Measurements from ENCODE around the gene KRTAP9-4.
"Not testable (repeated sequence)": the region's sequence is repeated elsewhere in the genome, so short reads cannot be mapped to it uniquely, and the experiment has no call there.

Gene KRTAP9-4, protein sequence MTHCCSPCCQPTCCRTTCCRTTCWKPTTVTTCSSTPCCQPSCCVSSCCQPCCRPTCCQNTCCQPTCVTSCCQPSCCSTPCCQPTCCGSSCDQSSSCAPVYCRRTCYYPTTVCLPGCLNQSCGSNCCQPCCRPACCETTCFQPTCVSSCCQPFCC

DNA sequence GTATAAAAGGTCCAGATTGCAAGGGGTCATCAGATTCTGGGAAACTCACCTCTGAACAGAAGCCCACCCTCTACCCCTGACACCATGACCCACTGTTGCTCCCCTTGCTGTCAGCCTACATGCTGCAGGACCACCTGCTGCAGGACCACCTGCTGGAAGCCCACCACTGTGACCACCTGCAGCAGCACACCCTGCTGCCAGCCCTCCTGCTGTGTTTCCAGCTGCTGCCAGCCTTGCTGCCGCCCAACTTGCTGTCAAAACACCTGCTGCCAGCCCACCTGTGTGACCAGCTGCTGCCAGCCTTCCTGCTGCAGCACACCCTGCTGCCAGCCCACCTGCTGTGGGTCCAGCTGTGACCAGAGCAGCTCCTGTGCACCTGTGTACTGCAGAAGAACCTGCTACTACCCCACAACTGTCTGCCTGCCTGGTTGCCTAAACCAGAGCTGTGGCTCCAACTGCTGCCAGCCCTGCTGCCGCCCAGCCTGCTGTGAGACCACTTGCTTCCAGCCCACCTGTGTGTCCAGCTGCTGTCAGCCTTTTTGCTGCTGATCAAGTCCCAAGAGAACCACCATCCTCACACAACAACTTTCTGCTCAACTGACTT lies at the start of gene KRTAP9-4:
TSS of gene KRTAP9-4 (plus strand) at position 51 of the 604 bp plus-strand sequence. CDS start at position 85, 34 bp downstream.
- DNase-seq (ENCODE audit: low read depth, low spot score) = not testable (repeated sequence)

DNA sequence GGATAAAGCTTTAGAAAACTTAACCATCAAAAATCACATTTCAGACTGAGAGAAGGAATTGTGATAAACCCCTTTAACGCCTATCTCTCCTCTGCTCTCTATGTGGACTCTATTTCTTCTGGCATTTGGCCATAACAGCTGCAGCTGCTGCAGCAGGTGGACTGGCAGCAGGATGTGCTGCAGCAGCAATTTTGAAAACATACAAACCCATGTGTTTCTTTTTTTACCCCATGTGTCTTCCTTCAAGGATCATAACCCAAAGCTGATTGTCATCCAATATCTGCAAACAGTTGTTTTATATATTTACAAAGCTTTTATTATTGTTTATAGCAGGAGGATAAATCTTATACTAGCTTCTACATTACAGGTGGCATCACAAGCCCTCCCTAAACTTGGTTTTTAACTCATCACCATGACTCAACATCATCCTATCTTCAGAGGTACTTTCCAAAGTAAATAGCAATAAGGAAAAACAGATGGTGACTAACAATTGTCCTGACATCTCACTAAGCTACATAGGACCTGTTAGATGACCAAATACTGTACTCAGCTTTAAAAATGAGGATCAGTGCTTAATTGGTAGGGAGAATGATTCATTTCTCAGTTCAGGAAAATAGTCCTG lies 37.5 kb upstream of the KRTAP9-4 start:
- DNase-seq (ENCODE audit: low read depth, low spot score) = no peak

DNA sequence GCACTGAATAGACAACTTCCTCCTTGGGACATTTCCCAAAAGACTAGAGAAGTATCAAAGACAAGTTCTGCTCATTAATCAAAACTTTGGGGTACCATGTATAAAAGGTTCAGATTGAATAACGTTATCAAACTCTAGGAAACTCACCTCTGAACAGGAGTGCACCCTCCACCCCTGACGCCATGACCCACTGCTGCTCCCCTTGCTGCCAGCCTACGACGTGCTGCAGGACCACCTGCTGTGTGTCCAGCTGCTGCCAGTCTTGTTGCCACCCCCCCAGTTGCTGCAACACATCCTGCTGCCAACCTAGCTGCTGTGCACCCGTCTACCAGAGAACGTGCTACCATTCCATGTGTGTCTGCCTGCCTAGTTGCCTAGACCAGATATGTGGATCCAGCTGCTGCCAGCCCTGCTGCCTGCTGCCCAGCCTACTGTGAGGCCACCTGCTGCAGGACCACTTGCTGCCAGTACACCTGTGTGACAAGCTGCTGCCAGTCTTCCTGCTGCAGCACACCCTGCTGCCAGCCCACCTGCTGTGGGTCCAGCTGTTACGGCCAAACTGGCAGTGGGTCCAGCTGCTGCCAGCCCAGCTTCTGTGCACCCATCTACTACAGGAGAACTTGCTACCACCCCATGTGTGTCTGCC lies 36.8 kb upstream of the KRTAP9-4 start:
- no peak for DNase-seq (ENCODE audit: low read depth, low spot score)

DNA sequence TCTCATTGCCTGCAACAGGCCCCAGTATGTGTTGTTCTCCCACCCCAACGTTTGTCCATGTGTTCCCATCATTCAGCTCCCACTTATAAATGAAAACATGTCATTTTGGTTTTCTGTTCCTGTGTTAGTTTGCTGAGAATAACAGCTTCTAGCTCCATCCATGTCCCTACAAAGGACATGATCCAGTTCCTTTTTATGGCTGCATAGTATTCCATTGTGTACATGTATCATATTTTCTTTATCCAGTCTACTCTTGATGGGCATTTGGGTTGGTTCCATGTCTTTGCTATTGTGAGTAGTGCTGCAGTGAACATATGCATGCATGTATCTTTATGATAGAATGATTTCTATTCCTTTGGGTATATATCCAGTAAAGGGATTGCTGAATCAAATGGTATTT lies 33.8 kb upstream of the KRTAP9-4 start:
- no peak for DNase-seq (ENCODE audit: low read depth, low spot score)

DNA sequence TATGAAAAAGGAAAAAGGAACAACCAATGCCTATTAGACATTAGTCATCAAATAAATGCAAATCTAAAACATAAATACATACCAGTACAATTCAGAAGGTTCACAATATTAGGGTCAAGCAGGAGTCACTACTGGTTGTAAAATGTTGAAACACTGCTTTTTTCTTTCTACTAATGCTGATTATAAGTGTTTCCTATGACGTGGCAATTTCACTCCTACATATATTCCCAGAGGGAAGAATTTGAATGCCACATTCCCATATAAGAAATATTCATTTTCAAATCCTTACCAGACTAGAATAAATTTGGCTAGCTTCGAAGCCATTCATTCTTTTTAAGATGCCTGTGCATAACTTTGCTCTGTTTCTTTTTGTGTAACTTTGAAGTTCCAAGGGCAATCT lies 25.7 kb upstream of the KRTAP9-4 start:
- no peak for DNase-seq (ENCODE audit: low read depth, low spot score)

DNA sequence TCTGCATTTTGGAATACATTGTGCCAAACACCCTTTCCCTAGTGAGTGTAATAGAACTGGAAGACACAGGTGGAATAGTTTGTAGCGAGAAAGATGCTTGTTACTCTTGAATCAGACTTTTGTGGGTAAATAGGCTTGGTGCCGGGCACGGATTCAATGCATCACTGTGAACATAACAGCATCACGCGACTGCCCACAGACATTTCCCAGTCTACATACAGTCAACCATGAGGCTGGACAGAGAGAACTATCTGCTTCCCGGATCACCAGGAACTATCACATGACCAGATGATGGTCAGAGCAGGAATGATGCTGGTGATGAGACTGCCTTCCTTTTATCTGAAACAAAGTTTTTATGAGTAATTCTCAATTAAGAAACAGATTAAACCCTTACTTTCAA lies 23.4 kb upstream of the KRTAP9-4 start:
- DNase-seq (ENCODE audit: low read depth, low spot score) = no peak

DNA sequence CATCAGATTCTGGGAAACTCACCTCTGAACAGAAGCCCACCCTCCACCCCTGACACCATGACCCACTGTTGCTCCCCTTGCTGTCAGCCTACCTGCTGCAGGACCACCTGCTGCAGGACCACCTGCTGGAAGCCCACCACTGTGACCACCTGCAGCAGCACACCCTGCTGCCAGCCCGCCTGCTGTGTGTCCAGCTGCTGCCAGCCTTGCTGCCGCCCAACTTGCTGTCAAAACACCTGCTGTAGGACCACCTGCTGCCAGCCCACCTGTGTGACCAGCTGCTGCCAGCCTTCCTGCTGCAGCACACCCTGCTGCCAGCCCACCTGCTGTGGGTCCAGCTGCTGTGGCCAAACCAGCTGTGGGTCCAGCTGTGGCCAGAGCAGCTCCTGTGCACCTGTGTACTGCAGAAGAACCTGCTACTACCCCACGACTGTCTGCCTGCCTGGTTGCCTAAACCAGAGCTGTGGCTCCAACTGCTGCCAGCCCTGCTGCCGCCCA lies 22.8 kb upstream of the KRTAP9-4 start, which contains the start of gene KRTAP9-2:
TSS of gene KRTAP9-2 (plus strand) at position 51 of the 498 bp plus-strand sequence. CDS start at position 58, 7 bp downstream.
- not testable (repeated sequence) for DNase-seq (ENCODE audit: low read depth, low spot score)

DNA sequence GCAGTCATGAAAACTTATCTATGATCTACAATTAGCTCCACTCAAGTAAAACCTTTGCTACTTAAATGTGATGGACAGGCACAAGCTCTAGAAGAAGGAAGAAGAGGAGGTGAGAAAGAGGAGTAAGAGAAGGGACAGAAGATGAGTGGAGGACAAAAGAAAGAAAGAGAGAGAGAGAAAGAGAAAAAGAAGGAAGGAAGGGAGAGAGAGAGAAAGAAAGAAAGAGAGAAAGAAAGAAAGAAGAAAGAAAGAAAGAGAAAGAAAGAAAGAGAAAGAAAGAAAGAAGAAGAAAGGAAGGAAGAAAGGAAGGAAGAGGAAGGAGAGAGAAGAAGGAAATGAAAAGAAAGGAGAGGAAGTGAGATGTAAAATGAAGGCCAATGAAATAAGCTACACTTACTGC lies 19.4 kb upstream of the KRTAP9-4 start:
- no peak for DNase-seq (ENCODE audit: low read depth, low spot score)

DNA sequence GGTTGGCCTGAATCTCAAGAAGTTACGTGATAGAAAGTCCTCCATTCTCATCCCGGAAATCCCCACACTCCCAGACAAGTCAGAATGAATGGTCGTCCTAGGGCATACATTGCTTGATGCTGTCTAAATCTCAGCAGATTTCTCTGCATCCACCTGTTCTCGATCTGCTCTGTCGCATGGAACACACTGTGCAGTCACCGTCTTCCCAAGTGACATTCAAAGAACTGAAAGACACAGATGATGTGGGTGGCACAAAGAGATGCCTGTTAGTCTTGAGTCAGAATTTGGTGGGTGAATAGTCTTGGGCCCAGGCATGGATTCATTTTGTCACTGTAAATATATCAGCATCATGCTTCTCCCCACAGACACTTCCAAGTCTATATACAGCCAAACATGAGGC lies 17.8 kb upstream of the KRTAP9-4 start:
- DNase-seq (ENCODE audit: low read depth, low spot score) = no peak

DNA sequence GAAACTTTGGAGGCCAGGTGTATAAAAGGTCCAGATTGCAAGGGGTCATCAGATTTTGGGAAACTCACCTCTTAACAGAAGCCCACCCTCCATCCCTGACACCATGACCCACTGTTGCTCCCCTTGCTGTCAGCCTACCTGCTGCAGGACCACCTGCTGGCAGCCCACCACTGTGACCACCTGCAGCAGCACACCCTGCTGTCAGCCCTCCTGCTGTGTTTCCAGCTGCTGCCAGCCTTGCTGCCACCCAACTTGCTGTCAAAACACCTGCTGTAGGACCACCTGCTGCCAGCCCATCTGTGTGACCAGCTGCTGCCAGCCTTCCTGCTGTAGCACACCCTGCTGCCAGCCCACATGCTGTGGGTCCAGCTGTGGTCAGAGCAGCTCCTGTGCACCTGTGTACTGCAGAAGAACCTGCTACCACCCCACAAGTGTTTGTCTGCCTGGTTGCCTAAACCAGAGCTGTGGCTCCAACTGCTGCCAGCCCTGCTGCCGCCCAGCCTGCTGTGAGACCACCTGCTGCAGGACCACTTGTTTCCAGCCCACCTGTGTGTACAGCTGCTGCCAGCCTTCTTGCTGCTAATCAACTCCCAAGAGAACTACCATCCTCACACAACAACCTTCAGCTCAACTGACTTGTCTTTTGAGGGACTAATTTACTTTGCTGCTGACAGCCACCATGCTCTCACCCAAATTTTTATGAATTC lies 16.9 kb upstream of the KRTAP9-4 start, which contains the start of gene KRTAP9-3:
TSS of gene KRTAP9-3 (plus strand) at position 51 of the 707 bp plus-strand sequence. CDS start at position 104, 53 bp downstream.
- not testable (repeated sequence) for DNase-seq (ENCODE audit: low read depth, low spot score)

DNA sequence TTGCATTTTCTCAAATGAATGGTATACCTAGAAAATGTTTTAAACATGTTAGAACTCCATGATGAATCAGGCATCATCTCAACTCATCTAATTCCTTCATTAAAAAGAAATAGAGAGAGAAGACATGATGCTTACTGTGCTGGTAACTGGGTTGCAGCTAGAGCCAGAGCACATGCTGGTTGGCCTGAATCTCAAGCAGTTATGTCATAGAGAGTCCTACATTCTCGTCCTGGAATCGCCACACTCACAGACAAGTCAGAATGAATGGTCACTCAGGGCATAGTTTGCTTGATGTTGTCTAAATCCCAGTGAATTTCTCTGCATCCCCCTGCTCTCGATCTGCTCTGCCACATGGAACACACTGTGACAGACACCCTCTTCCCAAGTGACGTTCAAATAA lies 12.4 kb upstream of the KRTAP9-4 start:
- not testable (repeated sequence) for DNase-seq (ENCODE audit: low read depth, low spot score)

DNA sequence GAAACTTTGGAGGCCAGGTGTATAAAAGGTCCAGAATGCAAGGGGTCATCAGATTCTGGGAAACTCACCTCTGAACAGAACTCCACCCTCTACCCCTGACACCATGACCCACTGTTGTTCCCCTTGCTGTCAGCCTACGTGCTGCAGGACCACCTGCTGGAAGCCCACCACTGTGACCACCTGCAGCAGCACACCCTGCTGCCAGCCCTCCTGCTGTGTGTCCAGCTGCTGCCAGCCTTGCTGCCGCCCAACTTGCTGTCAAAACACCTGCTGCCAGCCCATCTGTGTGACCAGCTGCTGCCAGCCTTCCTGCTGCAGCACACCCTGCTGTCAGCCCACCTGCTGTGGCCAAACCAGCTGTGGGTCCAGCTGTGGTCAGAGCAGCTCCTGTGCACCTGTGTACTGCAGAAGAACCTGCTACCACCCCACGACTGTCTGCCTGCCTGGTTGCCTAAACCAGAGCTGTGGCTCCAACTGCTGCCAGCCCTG lies 11.5 kb upstream of the KRTAP9-4 start, which contains the start of gene KRTAP9-8:
TSS of gene KRTAP9-8 (plus strand) at position 51 of the 489 bp plus-strand sequence. CDS start at position 104, 53 bp downstream.
- not testable (repeated sequence) for DNase-seq (ENCODE audit: low read depth, low spot score)

DNA sequence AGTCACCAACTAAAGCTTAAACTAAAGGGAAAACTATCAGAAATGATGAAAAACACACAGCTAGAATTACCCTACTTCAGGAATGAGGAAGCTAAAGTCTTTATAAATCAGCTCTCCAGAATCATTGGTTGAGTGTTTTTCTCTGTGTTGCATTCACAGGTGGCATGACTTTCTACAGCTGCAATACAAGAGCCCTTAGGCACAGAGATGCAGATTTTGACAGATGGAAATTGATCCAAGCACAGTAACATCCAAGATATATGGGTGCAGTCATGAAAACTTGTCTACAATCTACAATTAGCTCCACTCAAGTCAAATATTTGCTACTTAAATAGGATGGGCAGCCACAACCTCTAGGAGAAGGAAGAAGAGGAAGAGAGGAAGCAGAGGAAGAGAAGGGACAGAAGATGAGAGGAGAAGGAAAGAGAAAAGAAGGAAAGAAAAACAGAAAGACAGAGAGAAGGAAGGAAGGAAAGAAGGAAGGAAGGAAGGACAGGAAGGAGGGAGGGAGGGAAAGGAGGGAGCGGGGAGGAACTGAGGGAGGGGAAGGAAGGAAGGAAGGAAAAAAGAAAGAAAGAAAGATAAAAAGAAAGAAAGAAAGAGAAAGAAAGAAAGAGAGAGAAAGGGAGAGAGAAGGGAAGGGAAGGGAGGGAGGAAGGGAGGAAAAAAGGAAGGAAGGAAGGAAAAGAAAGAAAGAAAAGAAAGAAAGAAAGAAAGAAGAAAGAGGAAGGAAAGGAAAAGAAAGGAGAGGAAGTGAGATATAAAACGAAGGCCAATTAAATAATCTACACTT lies 2.3 kb upstream of the KRTAP9-4 start:
- not testable (repeated sequence) for DNase-seq (ENCODE audit: low read depth, low spot score)

DNA sequence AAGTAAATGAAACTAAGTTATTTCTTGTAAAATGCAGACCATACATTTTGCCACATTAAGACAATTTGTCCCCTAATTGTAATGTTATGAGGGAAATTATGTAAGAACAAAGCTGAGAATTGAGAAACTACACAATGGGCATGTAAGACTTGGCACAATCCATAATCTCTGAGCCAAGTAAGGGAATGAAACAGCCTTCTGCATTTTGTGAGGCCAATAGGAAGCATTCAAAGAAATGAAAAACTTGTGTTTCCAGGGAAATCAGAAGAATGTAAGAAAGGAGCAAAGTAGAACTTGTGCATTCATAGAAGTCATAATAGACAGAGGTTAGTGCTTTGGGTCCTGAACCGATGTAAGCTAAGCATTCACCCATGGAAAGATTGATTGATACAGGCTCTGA lies 1.8 kb downstream of the KRTAP9-4 start:
- DNase-seq (ENCODE audit: low read depth, low spot score) = no peak

DNA sequence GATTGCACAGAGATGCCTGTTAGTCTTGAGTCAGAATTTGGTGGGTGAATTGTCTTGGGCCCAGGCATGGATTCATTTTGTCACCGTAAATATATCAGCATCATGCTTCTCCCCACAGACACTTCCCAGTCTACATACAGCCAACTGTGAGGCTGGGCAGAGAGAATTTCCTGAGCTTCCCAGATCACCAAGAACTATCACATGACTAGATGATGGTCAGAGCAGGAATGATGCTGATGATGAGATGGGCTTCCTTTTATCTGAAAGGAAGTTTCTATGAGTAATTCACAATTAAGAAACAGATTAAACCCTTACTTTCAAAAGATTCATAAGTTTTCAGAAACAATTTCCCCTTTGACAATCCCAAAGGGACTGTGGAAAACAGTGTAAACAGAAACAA lies 5.4 kb downstream of the KRTAP9-4 start:
- no peak for DNase-seq (ENCODE audit: low read depth, low spot score)

DNA sequence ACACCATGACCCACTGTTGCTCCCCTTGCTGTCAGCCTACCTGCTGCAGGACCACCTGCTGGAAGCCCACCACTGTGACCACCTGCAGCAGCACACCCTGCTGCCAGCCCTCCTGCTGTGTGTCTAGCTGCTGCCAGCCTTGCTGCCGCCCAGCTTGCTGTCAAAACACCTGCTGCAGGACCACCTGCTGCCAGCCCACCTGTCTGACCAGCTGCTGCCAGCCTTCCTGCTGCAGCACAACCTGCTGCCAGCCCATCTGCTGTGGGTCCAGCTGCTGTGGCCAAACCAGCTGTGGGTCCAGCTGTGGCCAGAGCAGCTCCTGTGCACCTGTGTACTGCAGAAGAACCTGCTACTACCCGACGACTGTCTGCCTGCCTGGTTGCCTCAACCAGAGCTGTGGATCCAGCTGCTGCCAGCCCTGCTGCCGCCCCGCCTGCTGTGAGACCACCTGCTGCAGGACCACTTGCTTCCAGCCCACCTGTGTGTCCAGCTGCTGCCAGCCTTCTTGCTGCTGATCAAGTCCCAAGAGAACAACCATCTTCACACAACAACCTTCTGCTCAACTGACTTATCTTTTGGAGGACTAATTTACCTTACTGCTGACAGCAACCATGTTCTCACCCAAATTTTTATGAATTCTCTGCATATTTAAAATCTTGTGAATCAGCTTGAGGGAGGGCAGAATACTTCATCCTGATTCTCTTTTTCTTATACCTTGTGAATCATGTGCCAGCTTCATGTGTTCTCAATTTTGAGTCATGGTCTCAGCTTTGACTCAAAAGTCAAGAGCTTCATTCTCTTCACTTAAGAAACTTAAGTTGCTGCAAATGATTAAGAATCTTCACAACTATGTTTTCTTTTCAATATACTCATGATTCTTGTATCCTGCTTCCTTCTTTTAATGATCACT lies 6.1 kb downstream of the KRTAP9-4 start, which contains the start of gene KRTAP9-9:
TSS of gene KRTAP9-9 (plus strand) at position 4 of the 910 bp plus-strand sequence.
- DNase-seq (ENCODE audit: low read depth, low spot score) = not testable (repeated sequence)

DNA sequence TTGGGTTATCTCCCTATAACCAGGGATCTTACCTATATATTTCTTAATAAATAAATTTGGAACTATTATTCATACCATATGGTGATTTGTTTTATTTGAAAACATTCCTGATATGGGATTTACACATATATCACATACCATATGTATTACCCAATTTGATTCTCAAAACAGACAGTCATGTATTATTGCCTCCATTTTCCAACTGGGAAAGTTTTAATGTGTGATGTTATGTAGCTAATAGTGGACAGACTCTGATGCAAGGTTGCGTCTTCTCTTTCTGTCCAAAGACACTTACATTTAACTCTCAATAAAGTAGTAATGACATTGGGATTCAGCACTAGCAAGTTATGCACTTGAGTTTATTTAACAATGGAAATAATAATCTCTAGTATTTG lies 6.8 kb downstream of the KRTAP9-4 start:
- no peak for DNase-seq (ENCODE audit: low read depth, low spot score)

DNA sequence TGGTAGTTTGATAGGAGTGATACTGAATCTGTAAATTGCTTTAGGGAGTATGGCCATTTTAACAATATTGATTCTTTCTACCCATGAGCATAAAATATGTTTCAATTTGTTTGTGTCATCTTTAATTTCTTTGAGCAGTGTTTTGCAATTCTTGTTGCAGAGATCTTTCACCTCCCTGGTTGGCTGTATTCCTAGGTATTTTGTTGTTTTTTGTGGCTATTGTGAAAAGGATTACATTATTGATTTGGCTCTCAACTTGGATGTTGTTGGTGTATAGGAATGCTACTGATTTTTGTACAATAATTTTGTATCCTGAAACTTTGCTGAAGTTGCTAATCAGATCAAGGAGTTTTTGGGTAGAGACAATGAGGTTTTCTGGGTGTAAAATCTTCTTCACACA lies 8.9 kb downstream of the KRTAP9-4 start:
- DNase-seq (ENCODE audit: low read depth, low spot score) = no peak

DNA sequence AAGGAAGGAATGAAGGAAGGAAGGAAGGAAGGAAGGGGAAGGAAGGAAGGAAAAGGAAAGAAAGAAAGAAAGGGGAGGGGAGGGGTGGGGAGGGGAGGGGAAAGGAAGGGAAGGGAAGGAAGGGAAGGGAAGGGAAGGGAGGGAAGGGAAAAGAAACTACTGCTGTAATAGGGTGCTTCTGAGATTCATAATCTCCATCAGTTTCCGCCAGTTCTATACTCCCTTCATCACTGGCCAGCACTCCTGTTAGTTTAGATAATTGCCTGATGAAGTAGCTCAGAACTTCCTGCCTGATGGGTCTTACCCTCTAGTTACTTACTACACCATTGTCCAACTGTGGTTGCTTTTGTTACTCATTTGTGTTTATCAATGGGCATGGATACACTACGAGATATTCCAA lies 13.7 kb downstream of the KRTAP9-4 start:
- no peak for DNase-seq (ENCODE audit: low read depth, low spot score)

All from iPS DF 19.7 (cell line).